ENCODE measurements around the gene RHBDF1. TPM values are rescaled to one million over a fixed set of nuclear protein-coding genes. Genes with fewer than 3 reads are reported as not detected.
A peak's percentile ranks its signal among the peaks of the same experiment; 100 is the strongest.

Gene RHBDF1
- total RNA-seq, 4 donors from 2014 or later: 19.4 to 58.6 (median 41.1) TPM

DNA sequence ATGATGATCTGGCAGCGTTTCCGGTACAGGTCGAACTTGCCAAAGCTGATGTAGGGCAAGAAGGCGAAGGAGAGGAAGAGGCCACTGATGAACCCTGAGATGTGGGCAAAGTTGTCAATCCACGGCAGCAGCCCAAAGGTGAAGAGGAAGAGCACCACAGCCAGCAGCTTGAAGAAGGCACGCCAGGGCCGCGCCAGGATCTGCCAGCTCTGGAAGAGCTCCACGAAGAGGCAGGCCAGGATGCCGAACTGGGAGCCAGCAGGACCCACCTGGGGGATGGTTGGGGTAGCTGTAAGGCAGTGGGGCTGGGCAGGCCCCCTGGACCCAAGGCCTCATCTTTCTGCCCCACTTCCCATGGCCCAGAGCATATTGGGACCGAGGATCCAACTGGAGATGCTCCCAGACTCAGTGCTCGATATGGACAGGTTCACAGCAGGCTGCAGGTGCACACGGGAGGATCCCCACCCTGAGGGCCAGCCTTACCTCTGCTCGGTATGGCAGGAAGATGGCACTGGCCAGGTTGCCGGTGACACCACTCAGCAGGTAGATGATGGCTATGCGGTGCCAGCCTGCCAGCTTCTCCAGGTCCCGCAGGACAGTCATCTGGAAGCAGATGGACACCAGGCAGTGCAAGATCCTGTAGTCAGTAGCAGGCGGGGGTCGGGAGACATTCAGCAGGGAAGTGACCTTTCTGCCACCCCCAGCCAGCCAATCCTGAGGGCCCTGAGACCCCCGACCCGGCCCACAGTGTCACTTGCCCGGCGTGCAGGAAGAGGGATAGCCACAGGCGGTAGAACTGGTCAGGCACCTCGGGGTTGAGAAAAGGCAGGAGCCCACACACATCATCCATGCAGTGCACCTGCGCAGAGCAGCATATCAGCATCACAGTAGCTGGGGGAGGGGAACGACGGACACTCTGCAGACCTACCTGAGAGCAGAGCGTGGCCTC lies 13.7 kb downstream of the RHBDF1 start:
- TF ChIP-seq, protein P1, sequence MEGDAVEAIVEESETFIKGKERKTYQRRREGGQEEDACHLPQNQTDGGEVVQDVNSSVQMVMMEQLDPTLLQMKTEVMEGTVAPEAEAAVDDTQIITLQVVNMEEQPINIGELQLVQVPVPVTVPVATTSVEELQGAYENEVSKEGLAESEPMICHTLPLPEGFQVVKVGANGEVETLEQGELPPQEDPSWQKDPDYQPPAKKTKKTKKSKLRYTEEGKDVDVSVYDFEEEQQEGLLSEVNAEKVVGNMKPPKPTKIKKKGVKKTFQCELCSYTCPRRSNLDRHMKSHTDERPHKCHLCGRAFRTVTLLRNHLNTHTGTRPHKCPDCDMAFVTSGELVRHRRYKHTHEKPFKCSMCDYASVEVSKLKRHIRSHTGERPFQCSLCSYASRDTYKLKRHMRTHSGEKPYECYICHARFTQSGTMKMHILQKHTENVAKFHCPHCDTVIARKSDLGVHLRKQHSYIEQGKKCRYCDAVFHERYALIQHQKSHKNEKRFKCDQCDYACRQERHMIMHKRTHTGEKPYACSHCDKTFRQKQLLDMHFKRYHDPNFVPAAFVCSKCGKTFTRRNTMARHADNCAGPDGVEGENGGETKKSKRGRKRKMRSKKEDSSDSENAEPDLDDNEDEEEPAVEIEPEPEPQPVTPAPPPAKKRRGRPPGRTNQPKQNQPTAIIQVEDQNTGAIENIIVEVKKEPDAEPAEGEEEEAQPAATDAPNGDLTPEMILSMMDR (IDR thresholded peaks at IDR 0.05): no peak
- no peak for TF ChIP-seq POLR2A (IDR thresholded peaks at IDR 0.05)
- Histone ChIP-seq H3K4me3 (no peak overlapping the region), H3K36me3 (peaks cover 0 to 81% (median 0%) of the 10 kb centered on the region in 3 donors)

DNA sequence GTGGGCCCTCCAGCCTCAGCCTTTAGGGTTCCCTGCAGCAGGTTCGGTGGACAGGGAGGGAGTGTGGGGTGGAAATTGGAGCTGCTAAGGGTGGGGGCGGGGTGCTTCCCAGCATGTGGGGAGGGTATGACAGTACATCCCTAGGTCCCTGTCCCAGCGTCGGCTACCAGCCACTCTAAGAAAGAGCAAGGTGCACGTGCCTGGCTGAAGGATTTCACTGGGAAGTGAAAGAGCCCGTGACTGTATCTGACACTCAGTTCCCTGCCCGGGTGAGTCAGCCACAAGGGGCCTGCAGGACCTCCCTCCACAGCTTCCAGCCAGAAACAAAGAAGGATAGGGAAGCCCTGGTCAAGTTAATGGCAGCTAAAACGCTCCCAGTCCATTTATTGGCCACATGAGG lies 14.7 kb downstream of the RHBDF1 start:
- no peak for TF ChIP-seq POLR2A (IDR thresholded peaks at IDR 0.05)
- TF ChIP-seq, protein P1 (IDR thresholded peaks at IDR 0.05): no peak

More for the DNA sequence above, 13.7 kb downstream of the RHBDF1 start:
- no peaks in the 10 kb centered on the region for H3K9me3 ChIP-seq
- H3K27me3 ChIP-seq: no peaks in the 10 kb centered on the region
- H3K27ac ChIP-seq: no peak overlapping the region
- H3K4me1 ChIP-seq: peaks cover 0 to 8% (median 4%) of the 10 kb centered on the region in 4 donors
- DNase-seq: no peak

DNA sequence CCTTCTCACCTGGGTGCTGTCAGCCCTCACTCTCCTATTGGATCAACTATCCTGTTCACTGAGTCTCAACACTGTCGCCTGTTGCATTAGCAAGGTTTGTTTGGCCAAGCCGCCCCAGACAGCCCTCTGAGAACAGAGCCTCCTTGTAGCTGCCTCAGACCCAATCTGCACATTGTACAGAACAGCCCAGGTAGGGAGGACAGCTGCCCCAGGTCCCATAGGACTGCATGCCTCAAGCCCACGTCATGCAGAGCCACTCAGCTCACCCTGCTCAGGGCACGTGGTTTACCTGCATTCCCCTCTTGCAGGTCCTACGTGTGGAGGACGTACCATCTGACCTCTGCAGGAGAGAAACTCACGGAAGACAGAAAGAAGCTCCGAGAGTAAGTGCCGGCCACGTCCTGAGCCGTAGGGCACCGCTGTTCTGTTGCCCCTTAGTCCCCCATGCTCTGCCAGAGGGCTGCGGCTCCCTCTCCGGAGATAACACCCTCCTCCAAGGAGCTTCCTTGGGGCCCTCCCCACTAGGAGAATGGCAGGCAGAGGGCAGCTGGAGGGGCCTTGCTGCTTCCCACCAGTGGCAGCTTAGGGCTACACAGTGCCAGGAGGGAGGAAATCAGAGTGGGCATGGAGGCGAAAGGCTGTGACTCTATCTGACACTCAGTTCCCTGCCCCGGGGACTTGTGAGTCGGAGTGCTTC lies 16.1 kb downstream of the RHBDF1 start:
- Histone ChIP-seq H3K9me3 (no peaks in the 10 kb centered on the region), H3K4me3 (no peak overlapping the region), H3K36me3 (peaks cover 0 to 61% (median 0%) of the 10 kb centered on the region in 3 donors), H3K4me1 (peaks cover 0 to 8% (median 4%) of the 10 kb centered on the region in 4 donors), H3K27me3 (no peaks in the 10 kb centered on the region), H3K27ac (no peak overlapping the region)
- DNase-seq: no peak
- no peak for TF ChIP-seq POLR2A (IDR thresholded peaks at IDR 0.05)
- TF ChIP-seq, protein P1 (IDR thresholded peaks at IDR 0.05): no peak

More for the DNA sequence above, 14.7 kb downstream of the RHBDF1 start:
- Histone ChIP-seq H3K27me3 (no peaks in the 10 kb centered on the region), H3K9me3 (no peaks in the 10 kb centered on the region), H3K27ac (no peak overlapping the region), H3K4me3 (no peak overlapping the region), H3K36me3 (peaks cover 0 to 74% (median 0%) of the 10 kb centered on the region in 3 donors), H3K4me1 (peaks cover 0 to 8% (median 4%) of the 10 kb centered on the region in 4 donors)
- DNase-seq: no peak

DNA sequence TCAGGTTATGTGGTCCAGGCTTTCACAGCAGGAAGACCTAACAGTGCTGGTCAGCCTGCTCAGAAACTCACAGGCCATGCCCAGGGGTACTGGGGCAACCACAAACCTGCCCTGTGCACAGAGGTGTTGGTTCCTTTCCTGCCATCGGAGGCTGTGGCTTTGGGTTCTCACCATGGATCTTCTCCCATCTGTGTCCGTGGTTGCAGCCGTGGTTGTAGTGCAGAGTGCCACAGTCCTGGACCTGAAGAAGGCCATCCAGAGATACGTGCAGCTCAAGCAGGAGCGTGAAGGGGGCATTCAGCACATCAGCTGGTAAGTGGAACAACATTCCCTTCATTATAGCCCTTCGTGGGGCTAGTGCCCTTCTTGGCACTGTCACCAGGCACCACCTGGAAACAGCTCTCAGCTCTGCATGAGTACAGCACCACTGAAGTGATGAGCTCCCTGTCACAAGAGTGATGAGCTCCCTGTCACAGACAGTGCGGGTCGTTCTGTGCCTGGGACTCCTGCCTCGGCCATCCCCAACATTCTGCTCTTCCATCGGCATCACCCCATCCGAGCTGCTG lies 16.8 kb downstream of the RHBDF1 start:
- Histone ChIP-seq H3K27ac (no peak overlapping the region), H3K36me3 (peaks cover 0 to 53% (median 0%) of the 10 kb centered on the region in 3 donors), H3K27me3 (no peaks in the 10 kb centered on the region), H3K9me3 (no peaks in the 10 kb centered on the region), H3K4me3 (no peak overlapping the region), H3K4me1 (peaks cover 0 to 8% (median 4%) of the 10 kb centered on the region in 4 donors)
- DNase-seq: no peak
- no peak for TF ChIP-seq POLR2A (IDR thresholded peaks at IDR 0.05)
- TF ChIP-seq, protein P1 (IDR thresholded peaks at IDR 0.05): no peak

DNA sequence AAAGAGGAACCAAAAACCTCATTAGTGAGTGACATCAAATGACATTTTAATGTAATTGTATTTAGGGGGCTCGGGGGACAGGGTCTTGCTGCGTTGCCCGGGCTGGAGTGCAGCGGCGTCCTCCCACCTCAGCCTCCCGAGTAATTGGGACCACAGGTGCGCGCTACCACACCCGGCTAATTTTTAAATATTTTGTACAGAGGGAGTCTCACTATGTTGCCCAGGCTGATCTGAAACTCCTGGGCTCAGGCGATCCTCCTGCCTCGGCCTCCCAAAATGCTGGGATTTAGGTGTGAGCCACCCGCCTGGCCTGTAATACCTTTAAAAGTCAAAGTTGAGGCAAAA lies 18.2 kb downstream of the RHBDF1 start:
- H3K9me3 ChIP-seq: no peaks in the 10 kb centered on the region
- H3K4me1 ChIP-seq: peaks cover 0 to 8% (median 4%) of the 10 kb centered on the region in 4 donors
- peaks cover 0 to 43% (median 0%) of the 10 kb centered on the region in 3 donors for H3K36me3 ChIP-seq
- peak overlapping the region in 3 of 4 donors; percentile 51 to 88 (median 64) for H3K27ac ChIP-seq
- no peak for DNase-seq
- H3K27me3 ChIP-seq: no peaks in the 10 kb centered on the region
- peak overlapping the region; percentile 53 to 87 (median 84) for H3K4me3 ChIP-seq
- no peak for TF ChIP-seq POLR2A (IDR thresholded peaks at IDR 0.05)
- TF ChIP-seq, protein P1 (IDR thresholded peaks at IDR 0.05): no peak

Measured in Peyer's patch (tissue), 4 donors.